SK-N-SH (cell line): ENCODE results near the gene COLEC12.

Experiments
- CTCF ChIP-seq: fragments of 200-600 bp; sonication (generic); IDR thresholded peaks from 2 replicates; pipeline ENCODE4 v1.6.1; 2017; ENCODE audit warnings: antibody characterized with exemption, mild to moderate bottlenecking, moderate library complexity
- EZH2phosphoT487 ChIP-seq: fragments of 200-600 bp; sonication (generic); IDR thresholded peaks from 2 replicates; pipeline ENCODE4 v1.6.1; 2017; ENCODE audit warnings: low read depth, mixed run types, mild to moderate bottlenecking, antibody characterized with exemption, moderate library complexity, borderline replicate concordance
- FOSL2 ChIP-seq: IDR thresholded peaks from 2 replicates; pipeline ENCODE4 v1.4.0; 2012; ENCODE audit warnings: low read depth, mild to moderate bottlenecking, moderate library complexity, borderline replicate concordance
- JUND ChIP-seq: IDR thresholded peaks from 2 replicates; pipeline ENCODE4 v1.4.0; 2012
- MAX ChIP-seq: IDR thresholded peaks from 2 replicates; pipeline ENCODE4 v1.4.0; 2012; ENCODE audit warnings: low read depth
- POLR2AphosphoS5 ChIP-seq: IDR thresholded peaks from 2 replicates; pipeline ENCODE4 v1.6.1; 2012; ENCODE audit warnings: low read depth, low read length
- RAD21 ChIP-seq: IDR thresholded peaks from 2 replicates; pipeline ENCODE4 v1.6.1; 2012; ENCODE audit warnings: mild to moderate bottlenecking, low read length
- TAF1 ChIP-seq: IDR thresholded peaks from 2 replicates; pipeline ENCODE4 v1.6.1; 2012; ENCODE audit warnings: low read depth, mild to moderate bottlenecking, low read length, moderate library complexity, borderline replicate concordance
- YY1 ChIP-seq: IDR thresholded peaks from 2 replicates; pipeline ENCODE4 v1.4.0; 2012; ENCODE audit warnings: low read depth, mild to moderate bottlenecking

- TF ChIP-seq RAD21 (no peak), CTCF (no peak), JUND (no peak), EZH2phosphoT487 (no peak), MAX (no peak), TAF1 (no peak), FOSL2 (no peak), YY1 (no peak), POLR2AphosphoS5 (no peak)
These were observed 165.8 kb downstream of the COLEC12 start for GRCh38 chr18:334575-335132.
